OCI-LY3 (cell line): ENCODE results near the gene RAD50.

Experiments
- H2AFZ ChIP-seq: fragments of 200-600, 300-600 bp; shearing (Covaris generic); 2 replicates; pipeline ENCODE4 v1.6.0; 2014; ENCODE audit warnings: antibody characterized with exemption, low read depth, low read length
- H3K27ac ChIP-seq: fragments of 200-600, 300-600 bp; sonication (generic); 2 replicates; pipeline ENCODE4 v1.5.1; 2014; ENCODE audit warnings: mild to moderate bottlenecking, low read length, moderate library complexity, mixed read lengths
- H3K27me3 ChIP-seq: fragments of 200-600, 300-600 bp; sonication (generic); 2 replicates; pipeline ENCODE4 v1.6.1; 2014; ENCODE audit warnings: low read depth, low read length, mixed read lengths
- H3K36me3 ChIP-seq: fragments of 200-600, 300-600 bp; sonication (generic); replicated peaks from 2 replicates; pipeline ENCODE3; 2014; ENCODE audit warnings: low read depth, low read length, mixed read lengths
- H3K4me1 ChIP-seq: fragments of 300-600, 200-600 bp; sonication (generic); 2 replicates; pipeline ENCODE4 v1.6.1; 2014; ENCODE audit warnings: low read length, mixed read lengths
- H3K4me2 ChIP-seq: fragments of 200-600, 300-600 bp; sonication (generic); 2 replicates; pipeline ENCODE4 v1.6.1; 2014; ENCODE audit warnings: low read length, mixed read lengths
- H3K4me3 ChIP-seq: fragments of 300-600, 200-600 bp; sonication (generic); 2 replicates; pipeline ENCODE4 v1.5.1; 2014; ENCODE audit warnings: antibody characterized with exemption, mild to moderate bottlenecking, low read length, moderate library complexity
- H3K79me2 ChIP-seq: fragments of 300-600, 200-600 bp; shearing (Covaris generic); 2 replicates; pipeline ENCODE4 v1.6.1; 2014; ENCODE audit warnings: mild to moderate bottlenecking, low read length, mixed read lengths
- H3K9ac ChIP-seq: fragments of 300-600, 200-600 bp; shearing (Covaris generic); 2 replicates; pipeline ENCODE4 v1.6.0; 2014; ENCODE audit warnings: mild to moderate bottlenecking, low read length, moderate library complexity
- H3K9me3 ChIP-seq: fragments of 200-600, 300-600 bp; shearing (Covaris generic); 2 replicates; pipeline ENCODE4 v1.6.1; 2014; ENCODE audit warnings: low read length, mixed read lengths; ENCODE audit not compliant: insufficient read depth
- H4K20me1 ChIP-seq: fragments of 200-600, 300-600 bp; sonication (generic); 2 replicates; pipeline ENCODE4 v1.6.1; 2016; ENCODE audit warnings: low read length, mixed read lengths; ENCODE audit not compliant: insufficient read depth
- CTCF ChIP-seq: fragments of 200-600, 300-600 bp; sonication (generic); IDR thresholded peaks from 2 replicates; pipeline ENCODE4 v1.5.1; 2014; ENCODE audit warnings: antibody characterized with exemption, low read length, low read depth
- EZH2phosphoT487 ChIP-seq: fragments of 200-600 bp; shearing (Covaris generic); IDR thresholded peaks from 2 replicates; pipeline ENCODE4 v1.6.1; 2018; ENCODE audit warnings: antibody characterized with exemption, mixed run types, low read depth

RAD50 gene

GRCh38 chr5:132692632-132692967, 135.8 kb downstream of the RAD50 start:
- Histone ChIP-seq H3K27ac (no peak overlapping the region), H3K9me3 (no peaks in the 10 kb centered on the region), H3K4me3 (no peak overlapping the region), H3K27me3 (peaks cover 4% of the 10 kb centered on the region; the same call in 1 of the 2 replicates), H3K4me1 (peaks cover 16% of the 10 kb centered on the region), H3K9ac (no peak overlapping the region), H3K79me2 (no peaks in the 10 kb centered on the region), H4K20me1 (no peaks in the 10 kb centered on the region), H2AFZ (no peak overlapping the region), H3K4me2 (no peak overlapping the region), H3K36me3 (no peaks in the 10 kb centered on the region)
- TF ChIP-seq EZH2phosphoT487 (no peak), CTCF (no peak)
